NCI-H526 (cell line): ENCODE results near the gene CAVIN3.
"Not testable (repeated sequence)": the region's sequence is repeated elsewhere in the genome, so short reads cannot be mapped to it uniquely, and the experiment has no call there.

Experiments
- DNase-seq, 2 experiments: peaks; one replicate each; lab custom pipeline; 2025; lab: John Stamatoyannopoulos, UW

The CAVIN3 gene

DNA sequence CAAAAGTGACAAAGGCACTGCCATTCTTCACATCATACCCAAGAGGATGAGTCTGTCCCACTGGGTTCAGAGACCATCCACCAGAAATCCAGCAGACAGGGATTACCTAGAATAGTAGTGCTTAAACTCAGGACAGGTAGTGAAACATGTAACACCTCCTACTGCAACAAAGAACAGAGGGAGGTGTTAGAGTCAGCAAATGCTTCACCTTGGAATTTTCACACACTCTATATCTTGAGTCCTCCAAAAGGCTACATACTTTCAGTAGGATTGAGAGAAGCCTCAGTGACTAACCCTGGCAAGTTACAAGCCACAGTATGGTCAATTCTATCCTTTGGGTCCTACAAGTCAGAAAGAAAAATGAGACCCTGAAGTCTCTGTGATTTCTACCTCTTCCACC lies 6.0 kb upstream of the CAVIN3 start:
- DNase-seq, result no peak

GRCh38 chr11:6323291-6323905 lies 3.1 kb upstream of the CAVIN3 start:
- DNase-seq, result peak; percentile 25 to 37

- no peak for DNase-seq
Measured at GRCh38 chr11:6321961-6322362, 1.7 kb upstream of the CAVIN3 start.

DNA sequence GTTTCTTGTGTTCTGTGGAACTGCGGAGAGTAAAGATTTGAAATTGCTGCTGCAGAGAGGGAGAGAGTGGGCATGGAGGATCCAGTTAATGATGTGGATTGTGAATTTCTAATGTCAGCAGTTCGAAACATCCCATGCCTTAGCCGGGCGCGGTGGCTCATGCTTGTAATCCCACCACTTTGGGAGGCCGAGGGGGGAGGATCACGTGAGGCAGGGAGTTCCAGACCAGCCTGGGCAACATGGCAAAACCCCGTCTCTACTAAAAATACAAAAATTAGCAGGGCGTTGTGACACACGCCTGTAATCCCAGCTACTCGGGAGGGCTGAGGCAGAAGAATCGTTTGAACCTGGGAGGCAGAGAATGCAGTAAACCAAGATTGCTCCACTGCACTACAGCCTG lies 1.1 kb upstream of the CAVIN3 start:
- no peak for DNase-seq

GRCh38 chr11:6319704-6320410 lies 444 bp downstream of the CAVIN3 start:
- peak in 1 of 2 experiments; percentile 41 for DNase-seq

DNA sequence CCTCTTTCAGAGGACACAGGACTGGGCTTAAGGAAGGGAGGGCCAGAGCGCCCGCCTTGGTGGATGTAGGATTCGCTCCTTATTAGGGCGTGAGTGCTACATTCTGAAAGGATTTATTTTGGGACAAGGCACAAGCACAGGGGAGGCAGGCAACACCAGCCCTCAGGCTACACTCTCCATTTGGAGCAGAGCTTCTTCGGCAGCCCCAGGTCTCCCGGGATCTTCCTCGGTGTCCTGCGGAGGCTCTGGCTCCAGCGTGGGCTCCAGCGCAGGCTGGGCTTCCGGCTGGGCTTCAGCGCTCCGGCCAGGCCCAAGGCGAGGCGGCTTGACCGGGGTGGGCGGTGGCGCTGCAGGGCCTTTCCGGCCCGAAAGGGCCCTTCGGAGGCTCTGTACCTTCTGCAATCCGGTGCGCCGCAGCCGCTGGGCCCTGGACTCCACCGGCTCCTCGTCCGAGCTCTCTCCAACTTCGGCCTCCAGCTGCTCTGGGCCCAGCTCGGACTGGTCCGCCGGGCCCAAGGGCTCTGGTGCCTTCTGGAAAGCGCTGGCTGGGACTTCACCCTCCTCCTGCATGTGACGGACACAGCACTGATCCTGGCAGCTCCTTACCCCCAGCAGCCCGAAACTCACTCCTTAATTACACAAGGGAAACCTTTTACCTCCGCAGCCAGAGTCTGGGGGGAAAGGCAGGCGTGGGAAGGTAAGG lies 1.1 kb downstream of the CAVIN3 start:
- no peak for DNase-seq

DNA sequence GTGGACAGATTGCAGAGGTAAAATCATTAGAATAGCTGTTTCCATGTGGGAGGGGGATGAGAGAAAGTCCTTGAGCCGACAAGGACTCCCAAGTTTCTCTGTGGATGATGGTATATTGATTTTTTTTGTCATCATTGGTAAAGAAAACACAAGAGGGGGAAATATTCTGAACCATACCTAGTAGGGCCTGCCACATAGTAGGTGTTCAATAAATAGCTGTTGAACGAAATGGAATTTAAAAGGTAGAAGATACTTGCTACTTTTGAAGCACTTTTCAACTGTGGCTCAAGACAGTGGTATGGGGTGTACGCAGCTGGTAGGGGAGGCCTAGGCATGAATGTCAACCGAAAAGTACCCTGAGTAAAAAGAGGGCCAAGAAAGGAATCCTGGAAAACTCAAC lies 2.1 kb downstream of the CAVIN3 start:
- DNase-seq, result no peak

DNA sequence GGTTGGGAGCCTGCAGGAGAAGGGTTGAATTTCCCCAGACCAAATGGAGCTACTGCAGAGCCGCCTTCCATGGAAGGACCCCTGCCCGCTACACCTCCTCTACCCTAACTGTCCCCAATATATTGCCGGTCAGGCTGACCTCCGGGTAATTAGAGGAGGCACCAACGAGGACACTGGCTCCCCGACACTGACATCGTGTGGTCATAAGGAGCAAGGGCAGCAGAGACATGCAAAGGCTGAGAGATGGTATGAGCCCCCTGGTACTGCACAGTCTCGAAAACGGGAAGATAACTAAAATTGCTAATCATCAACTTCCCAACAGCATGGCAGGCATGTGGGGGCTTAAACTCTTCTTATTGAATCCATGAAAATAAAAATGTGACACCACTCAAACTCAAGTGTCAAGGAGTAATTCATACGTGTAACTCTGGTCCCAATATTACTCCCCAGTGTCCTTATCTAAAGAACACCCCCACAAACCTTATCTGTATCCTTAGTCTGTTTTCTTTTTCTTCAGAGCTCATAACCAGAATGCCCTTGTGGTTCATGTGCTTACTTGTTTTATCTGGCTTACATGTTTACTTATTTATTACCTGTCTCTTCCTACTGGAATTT lies 4.4 kb downstream of the CAVIN3 start:
- peak in 1 of 2 experiments; percentile 72 for DNase-seq

GRCh38 chr11:6312106-6312505 lies 8.2 kb downstream of the CAVIN3 start:
- DNase-seq, result no peak

GRCh38 chr11:6307876-6308275 lies 12.4 kb downstream of the CAVIN3 start:
- no peak for DNase-seq

DNA sequence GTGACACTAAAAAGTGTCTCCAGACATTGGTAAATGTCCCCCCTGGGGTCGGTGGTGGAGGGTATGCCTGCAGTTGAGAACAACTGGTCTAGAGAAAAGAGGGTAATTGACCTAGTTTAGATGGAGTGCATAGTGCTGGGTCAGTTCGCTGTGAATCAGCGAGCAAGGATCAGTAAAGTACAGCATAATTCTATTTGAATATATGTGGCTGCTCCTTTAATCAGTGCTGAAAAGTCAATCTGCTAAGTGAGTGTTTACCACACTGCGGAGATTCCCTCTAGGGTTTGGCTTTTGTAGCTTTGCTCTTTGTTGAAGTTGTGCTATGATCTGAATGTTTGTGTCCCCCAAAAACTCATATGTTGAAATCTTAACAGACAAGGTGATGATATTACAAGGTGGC lies 15.0 kb downstream of the CAVIN3 start:
- no peak for DNase-seq

GRCh38 chr11:6303661-6304060 lies 16.6 kb downstream of the CAVIN3 start:
- DNase-seq, result no peak

DNA sequence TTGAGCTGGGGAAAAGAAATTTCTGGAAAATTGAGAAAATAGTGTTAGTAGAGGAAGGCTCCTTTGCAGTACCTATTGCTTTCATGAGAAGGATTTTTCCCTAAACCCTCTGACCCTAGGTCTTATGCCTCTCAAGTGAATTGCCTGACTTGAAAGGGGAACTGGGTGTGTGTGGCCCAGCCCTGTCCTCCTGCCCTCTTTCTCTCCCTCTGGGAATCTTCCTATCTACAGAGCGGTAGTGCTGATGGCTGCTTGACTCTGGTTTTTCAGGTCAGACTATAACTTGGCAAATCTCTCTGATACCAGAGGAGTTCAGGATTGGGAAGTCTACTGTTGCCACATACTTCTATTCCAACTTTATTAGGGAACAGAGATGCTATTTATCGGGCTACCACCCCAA lies 19.2 kb downstream of the CAVIN3 start:
- DNase-seq, result no peak

DNA sequence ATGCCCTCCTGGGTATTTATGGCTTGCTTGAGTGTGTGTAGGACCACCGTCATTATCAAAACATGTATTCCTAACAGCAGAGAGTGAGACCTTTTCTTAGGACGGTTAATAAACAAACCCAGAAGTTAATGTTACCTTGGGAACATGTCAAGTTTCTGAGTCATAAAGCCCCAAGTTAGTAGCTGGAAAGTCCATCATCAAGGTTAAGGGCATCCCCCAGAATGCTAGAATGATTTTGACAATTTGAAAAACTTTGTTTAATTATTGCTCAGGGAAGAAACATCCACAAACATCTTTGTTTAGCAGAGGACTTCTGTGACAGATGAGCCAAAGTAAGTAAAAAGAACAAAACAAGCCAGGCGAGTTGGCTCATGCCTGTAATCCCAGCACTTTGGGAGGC lies 20.0 kb downstream of the CAVIN3 start:
- DNase-seq, result no peak

DNA sequence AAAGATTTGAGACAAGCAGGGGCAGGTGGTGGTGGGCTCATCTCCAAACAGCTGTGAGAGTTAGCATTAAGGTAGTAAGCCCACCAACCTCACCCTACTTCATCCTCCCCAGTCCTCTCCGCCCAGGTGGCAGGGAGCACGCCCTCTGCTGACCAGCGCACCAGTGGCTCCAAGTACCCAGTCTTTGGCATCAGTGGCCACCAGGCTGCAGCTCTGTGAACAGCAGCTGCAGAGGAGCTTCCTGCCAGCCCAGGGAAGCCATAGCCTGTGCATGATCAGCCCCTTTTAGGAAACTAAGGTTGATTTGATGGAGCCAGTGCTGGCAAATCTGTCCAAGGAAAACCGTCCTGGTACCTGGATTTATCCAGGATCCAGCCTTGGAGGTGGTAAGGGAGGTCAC lies 21.7 kb downstream of the CAVIN3 start:
- peak in 1 of 2 experiments; percentile 42 for DNase-seq

DNA sequence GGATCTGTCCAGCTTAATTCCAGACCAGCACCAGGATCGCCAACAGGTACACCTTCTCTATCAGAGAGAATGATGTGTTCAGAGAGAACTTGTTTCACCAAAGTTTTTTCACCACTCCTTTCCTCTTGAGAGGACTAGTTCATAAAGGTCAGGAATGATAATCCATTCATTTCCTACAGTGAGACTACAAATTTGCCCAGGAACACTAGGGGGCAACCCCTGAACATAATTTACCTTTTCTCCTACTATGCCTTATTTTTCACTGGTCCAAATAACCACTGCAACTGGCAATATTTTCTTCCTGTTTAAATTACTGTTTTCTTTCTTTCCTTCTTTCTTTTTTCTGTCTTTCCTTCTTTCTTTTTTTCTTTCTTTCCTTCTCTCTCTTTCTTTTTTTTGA lies 22.5 kb downstream of the CAVIN3 start:
- peak in 1 of 2 experiments; percentile 6 for DNase-seq

GRCh38 chr11:6285019-6285418 lies 35.3 kb downstream of the CAVIN3 start:
- DNase-seq, result no peak

DNA sequence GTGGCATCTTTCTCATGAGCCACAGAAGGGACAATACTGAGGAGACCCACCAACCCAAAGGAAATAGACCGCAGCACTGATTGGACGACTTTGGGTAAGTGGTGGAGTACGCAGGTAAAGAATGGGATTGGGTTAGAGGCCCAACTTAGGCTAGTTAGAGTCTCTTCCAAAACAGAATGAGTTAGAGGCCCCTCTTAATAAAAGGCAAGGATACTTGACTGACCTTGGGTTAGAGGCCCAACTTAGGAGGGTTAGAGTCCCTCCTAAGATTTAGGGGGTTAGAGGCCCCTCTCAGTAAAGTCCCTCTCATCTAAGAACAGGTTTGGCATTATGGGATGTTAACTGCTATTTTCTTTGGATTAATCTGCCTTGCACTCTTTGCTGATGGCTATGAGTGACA lies 36.1 kb downstream of the CAVIN3 start:
- DNase-seq, result no peak

DNA sequence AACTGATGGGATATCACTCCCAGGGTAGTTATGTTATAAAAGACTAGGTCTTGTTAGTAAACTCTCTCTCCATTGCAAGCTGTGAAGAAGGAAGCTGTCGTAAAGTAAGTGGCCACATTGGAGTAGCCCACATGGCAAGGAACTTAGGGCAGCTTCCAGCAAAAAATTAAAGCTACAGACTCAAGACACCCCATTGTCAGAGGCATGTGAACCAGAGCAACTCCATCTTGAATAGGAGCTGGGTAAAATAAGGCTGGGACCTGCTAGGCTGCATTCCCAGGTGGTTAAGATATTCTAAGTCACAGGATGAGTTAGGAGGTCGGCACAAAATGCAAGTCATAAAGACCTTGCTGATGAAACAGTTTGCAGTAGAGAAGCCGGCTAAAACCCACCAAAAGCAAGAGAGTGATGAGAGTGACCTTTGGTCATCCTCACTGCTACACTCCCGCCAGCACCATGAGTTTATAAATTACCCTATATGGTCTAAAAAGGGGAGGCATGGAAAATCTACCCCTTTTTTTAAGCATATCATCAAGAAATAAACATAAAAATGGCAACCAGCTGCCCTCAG lies 36.8 kb downstream of the CAVIN3 start:
- no peak for DNase-seq

- not testable (repeated sequence) for DNase-seq
Measured at GRCh38 chr11:6280809-6281208, 39.5 kb downstream of the CAVIN3 start.

DNA sequence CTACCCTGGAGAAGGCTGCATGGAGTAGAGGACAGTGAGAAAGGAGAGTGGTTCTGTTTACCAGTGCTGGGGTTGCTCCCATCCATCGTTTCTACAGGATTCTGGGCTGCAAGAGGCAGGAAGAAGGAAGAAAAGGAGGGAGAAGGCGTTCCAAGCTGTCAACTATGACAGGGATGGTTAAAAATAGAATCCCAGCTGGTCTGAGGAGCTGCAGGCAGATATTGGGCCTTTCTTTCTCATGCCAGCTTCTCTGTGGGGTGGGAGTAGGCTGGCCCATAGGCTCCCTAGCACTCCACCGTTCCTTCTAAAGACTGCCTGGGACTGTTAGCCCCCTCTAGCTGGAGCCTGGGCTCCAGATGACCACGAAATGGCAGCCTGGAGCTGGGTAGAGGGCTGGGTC lies 47.1 kb downstream of the CAVIN3 start:
- DNase-seq, result no peak

- no peak for DNase-seq
Measured at GRCh38 chr11:6271598-6271997, 48.7 kb downstream of the CAVIN3 start.
